Subcutaneous abdominal adipose tissue (tissue), 5 donors: ENCODE measurements around the gene GPX3.
A peak's percentile ranks its signal among the peaks of the same experiment; 100 is the strongest.

Experiments used
- H3K27ac ChIP-seq: one replicate; pipeline ENCODE4 v1.7.0; 2013; ENCODE audit warnings: low read depth, mild to moderate bottlenecking, inconsistent platforms, low read length, moderate library complexity
- H3K27me3 ChIP-seq, 5 donors: one replicate each; pipeline ENCODE4 v1.7.0; 2013; ENCODE audit warnings: low read length in 5 of 5, inconsistent platforms in 1 of 5; ENCODE audit not compliant: control insufficient read depth in 5 of 5, insufficient read depth in 4 of 5
- H3K36me3 ChIP-seq, 5 donors: one replicate each; pipeline ENCODE4 v1.7.0; 2013; ENCODE audit warnings: low read length in 5 of 5; ENCODE audit not compliant: control insufficient read depth in 5 of 5, insufficient read depth in 5 of 5
- H3K4me1 ChIP-seq, 5 donors: one replicate each; pipeline ENCODE4 v1.7.0; 2013; ENCODE audit warnings: low read length in 5 of 5, mild to moderate bottlenecking in 3 of 5, moderate library complexity in 1 of 5; ENCODE audit not compliant: control insufficient read depth in 5 of 5, insufficient read depth in 5 of 5
- H3K4me3 ChIP-seq, 5 donors: one replicate each; pipeline ENCODE4 v1.7.0; 2013; ENCODE audit warnings: low read length in 5 of 5, low read depth in 1 of 5
- H3K9ac ChIP-seq, 5 donors: one replicate each; pipeline ENCODE4 v1.7.0; 2013; ENCODE audit warnings: low read length in 5 of 5, mild to moderate bottlenecking in 4 of 5, moderate library complexity in 3 of 5
- H3K9me3 ChIP-seq, 5 donors: one replicate each; pipeline ENCODE4 v1.7.0; 2013; ENCODE audit warnings: low read length in 5 of 5; ENCODE audit not compliant: control insufficient read depth in 5 of 5
- donor health status: healthy.
- donor health status: healthy.
- donor health status: healthy.
- donor health status: healthy.
- donor health status: healthy.

GPX3 gene

DNA sequence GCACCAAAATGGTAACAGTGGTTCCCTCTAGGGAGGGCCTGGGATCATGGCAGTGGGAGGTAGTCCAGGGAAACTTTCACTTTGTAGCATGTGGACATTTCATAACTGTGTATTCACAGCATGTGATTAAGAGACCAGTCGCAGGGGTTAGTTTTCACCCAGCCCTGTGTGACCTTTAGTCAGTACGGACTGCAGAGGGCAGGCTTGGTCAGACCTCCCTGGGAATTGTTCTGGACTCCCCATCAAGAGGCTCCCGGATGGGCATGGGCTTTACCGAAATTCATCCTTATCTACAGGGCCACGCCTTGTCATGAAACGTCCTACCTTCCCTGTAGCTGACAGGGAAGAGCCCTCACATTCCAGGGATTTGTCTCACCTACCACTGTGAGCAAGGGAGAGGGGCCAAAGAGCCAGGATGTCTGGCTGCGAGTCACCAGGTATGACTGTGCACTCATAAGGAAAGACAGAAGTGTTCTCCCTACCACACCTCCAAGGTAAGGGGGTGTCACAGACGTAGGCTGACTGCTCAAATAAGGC is 19.9 kb downstream of the GPX3 start:
- peaks cover 4 to 94% (median 74%) of the 10 kb centered on the region in 5 donors for H3K36me3 ChIP-seq
- peak overlapping the region; percentile 49 to 71 (median 57) for H3K9ac ChIP-seq
- no peaks in the 10 kb centered on the region for H3K9me3 ChIP-seq
- peaks cover 24 to 44% (median 40%) of the 10 kb centered on the region in 5 donors for H3K4me1 ChIP-seq
- no peak overlapping the region for H3K4me3 ChIP-seq
- peak overlapping the region; percentile 99 for H3K27ac ChIP-seq
- no peaks in the 10 kb centered on the region for H3K27me3 ChIP-seq

DNA sequence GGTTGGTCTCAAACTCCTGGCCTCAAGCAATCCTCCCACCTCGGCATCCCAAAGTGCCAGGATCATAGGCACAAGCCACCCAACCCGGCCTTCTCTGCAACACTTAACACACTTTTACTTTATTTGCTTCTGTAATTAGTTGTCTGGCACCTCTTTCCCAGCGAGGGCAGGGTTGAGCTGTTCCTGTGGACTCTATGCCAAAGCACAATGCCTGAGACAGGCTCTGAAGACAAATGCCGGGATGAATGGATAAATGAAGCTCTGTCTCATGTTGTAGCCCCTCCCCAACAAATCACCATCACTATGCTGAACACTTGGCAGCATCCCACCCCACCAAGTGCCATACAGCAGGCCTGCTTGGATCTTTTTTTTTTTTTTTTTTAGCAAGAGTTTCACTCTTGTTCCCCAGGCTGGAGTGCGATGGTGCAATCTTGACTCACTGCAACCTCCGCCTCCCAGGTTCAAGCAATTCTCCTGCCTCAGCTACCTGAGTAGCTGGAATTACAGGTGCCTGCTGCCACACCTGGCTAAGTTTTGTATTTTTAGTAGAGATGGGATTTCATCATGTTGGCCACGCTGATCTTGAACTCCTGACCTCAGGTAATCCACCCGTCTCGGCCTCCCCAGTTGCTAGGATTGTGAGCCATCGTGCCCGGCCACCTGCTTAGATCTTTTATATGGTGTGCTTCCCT is 21.3 kb downstream of the GPX3 start:
- H3K9me3 ChIP-seq: no peaks in the 10 kb centered on the region
- H3K36me3 ChIP-seq: peaks cover 6 to 89% (median 71%) of the 10 kb centered on the region in 5 donors
- no peak overlapping the region for H3K4me3 ChIP-seq
- H3K4me1 ChIP-seq: peaks cover 24 to 42% (median 40%) of the 10 kb centered on the region in 5 donors
- no peak overlapping the region for H3K9ac ChIP-seq
- no peaks in the 10 kb centered on the region for H3K27me3 ChIP-seq
- H3K27ac ChIP-seq: peak overlapping the region; percentile 99

DNA sequence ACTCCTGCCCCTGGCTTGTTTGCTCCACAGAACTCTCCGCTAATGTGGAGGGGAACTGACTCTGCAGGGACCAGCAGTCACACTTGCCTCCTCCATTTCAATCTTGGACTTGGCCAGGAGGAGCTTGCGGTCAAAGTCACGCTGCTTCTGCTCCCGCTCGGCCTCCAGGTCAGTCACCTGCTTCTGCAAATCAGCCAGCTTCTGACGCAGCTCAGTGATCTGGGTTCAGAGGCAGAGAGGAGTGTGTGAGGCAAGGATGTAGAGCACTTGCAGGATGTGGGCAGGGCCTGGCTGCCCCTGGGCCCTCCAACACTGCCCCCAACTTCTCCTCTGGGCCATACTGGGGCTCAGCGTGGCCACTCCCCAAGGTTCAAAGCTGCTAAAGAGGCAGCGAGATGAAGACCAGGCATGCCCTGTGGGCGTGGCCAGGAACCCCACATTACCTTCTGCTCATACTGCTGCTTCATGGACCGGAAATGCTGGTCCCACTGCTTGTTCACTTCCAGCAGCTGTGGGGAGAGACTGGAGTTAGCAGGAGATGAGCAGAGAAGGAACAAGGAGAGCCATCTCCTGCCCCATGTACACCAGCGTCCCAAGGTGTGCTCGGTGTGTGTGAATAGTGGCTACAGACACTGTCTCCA is 22.2 kb downstream of the GPX3 start:
- Histone ChIP-seq H3K27me3 (no peaks in the 10 kb centered on the region), H3K36me3 (peaks cover 14 to 92% (median 73%) of the 10 kb centered on the region in 5 donors), H3K4me1 (peaks cover 24 to 33% (median 33%) of the 10 kb centered on the region in 5 donors), H3K9me3 (no peaks in the 10 kb centered on the region), H3K27ac (no peak overlapping the region), H3K4me3 (no peak overlapping the region), H3K9ac (no peak overlapping the region)

DNA sequence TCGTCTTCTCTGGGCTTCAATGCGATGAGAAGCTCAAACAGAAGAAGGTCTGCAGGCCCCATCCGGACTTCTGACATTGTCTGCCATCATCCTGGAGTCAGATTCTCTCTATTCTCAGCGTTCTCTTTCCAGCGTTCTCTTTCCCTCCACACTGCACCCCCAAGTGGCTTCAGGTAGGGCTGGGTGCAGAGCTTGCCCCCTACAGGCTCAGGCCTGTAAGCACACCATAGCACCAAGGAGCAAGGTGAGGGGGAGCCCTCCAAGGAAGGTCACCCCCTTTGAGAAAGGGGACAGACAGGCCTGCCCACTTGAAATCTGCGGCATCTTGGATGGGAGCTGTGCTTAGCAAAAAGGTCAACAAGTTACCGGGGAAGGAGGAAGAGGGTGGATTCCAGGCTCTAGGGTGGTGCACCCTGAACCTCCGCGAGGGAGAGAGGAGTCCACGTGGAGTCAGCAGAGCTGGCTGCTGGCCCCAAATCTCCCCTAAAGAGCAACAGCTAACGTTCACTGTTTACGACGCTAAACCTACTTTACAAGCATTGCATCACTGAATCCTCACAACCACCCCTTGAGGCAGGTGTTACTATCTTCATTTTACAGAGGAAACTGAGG is 27.5 kb downstream of the GPX3 start:
- peaks cover 4 to 39% (median 32%) of the 10 kb centered on the region in 5 donors for H3K4me1 ChIP-seq
- H3K36me3 ChIP-seq: peaks cover 17 to 89% (median 65%) of the 10 kb centered on the region in 5 donors
- no peaks in the 10 kb centered on the region for H3K9me3 ChIP-seq
- no peak overlapping the region for H3K4me3 ChIP-seq
- H3K27me3 ChIP-seq: no peaks in the 10 kb centered on the region
- no peak overlapping the region for H3K9ac ChIP-seq
- H3K27ac ChIP-seq: peak overlapping the region; percentile 68

DNA sequence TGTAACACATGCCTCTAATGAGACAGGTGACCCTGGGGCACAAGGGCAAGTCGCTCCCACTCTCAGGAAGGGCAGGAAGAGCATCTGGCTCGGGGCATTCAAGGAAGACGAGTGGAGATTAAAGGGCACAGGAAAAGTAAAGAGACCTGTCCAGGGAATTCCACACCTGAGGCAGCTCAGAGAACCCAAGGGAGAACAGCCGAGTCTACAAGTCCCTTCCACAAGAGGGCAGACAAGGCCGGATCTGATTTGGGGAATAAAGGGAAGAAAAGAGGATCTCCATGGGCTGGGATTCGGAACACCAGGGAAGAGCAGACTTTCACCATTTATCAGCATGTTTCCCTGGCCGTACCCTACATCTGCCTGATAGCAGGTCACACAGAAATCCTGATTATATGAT is 28.1 kb downstream of the GPX3 start:
- Histone ChIP-seq H3K9me3 (no peaks in the 10 kb centered on the region), H3K27me3 (no peaks in the 10 kb centered on the region), H3K27ac (peak overlapping the region; percentile 68), H3K4me1 (peaks cover 4 to 39% (median 32%) of the 10 kb centered on the region in 5 donors), H3K9ac (peak overlapping the region in 2 of 5 donors; percentile 1 to 9), H3K4me3 (no peak overlapping the region), H3K36me3 (peaks cover 17 to 87% (median 66%) of the 10 kb centered on the region in 5 donors)

DNA sequence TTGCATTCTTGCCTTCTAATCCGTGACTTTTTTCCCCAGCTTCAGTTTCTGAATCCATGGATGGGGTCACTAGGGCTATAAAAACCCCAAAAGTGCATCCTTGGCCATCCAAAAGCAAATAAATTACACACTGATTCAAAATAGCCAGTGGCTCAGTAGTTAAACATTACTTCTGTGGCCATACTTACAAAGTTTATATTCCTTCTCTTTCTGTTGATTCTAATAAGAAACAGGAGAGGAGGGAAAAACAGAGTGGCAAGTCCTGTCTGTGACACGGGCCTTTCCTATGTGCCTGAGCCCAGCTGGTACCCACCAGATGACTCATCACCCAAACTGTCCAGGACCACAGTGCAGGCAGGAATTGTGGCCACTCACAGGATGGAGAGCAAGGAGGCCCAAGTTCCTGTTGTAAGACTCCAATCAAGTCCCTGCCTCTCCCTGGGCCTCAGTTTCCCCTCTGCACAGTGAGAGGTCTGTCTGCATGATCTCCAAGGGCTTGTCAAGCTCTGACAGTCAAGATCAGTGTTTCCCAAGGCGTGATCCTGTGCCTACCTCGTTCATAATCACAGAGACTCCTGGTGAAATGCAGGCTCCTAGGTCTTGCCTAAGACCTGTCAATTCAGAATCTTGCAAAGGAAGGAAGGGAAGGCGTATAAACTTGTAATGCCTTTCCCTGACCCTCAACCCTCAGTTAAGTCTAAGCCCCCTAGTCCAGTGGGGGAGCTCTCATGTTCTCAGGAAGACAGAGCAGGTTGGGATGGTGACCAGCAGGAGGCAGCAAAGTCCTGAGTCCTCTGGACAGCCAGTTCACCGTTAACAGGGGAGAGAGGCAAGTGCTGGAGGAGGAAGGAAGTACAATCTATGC is 30.9 kb downstream of the GPX3 start:
- H3K4me1 ChIP-seq: peaks cover 4 to 39% (median 34%) of the 10 kb centered on the region in 5 donors
- peaks cover 15 to 90% (median 73%) of the 10 kb centered on the region in 5 donors for H3K36me3 ChIP-seq
- H3K9ac ChIP-seq: no peak overlapping the region
- H3K27me3 ChIP-seq: no peaks in the 10 kb centered on the region
- H3K27ac ChIP-seq: peak overlapping the region; percentile 68
- H3K9me3 ChIP-seq: no peaks in the 10 kb centered on the region
- H3K4me3 ChIP-seq: no peak overlapping the region

DNA sequence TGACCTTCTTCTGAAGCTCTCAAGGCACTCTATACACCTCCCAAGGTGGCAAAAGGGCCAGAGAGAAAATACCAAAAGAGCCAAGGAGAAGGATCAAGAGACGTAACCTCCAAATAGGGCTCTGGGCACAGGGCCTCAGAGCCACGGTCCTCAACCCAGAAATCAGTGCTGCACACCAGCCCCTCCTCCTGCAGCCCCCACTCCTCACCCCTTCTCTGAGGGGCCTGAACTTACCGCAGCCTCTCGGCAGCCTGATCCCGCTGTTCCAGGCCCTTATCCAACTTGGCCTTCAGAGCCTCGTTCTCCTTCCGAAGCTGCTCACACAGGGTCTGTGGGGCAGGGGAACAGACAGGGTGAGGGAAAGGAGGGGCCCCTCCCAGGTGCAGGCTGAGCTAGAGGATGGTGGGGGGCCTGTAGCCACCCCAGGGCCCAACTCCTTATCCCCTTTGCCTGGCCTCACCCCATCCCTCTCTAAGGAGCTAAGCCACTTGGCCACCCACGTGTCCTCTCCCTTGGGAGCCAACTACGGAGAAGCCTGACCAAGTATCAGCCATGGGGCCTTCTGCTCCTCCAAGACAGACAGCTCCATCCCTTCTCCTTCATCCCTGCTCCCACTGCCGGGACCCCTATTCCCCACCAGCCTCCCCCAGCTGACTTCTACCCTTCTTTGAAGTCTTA is 31.7 kb downstream of the GPX3 start:
- H3K4me3 ChIP-seq: no peak overlapping the region
- no peaks in the 10 kb centered on the region for H3K27me3 ChIP-seq
- H3K36me3 ChIP-seq: peaks cover 7 to 93% (median 78%) of the 10 kb centered on the region in 5 donors
- H3K9me3 ChIP-seq: no peaks in the 10 kb centered on the region
- peaks cover 4 to 42% (median 35%) of the 10 kb centered on the region in 5 donors for H3K4me1 ChIP-seq
- H3K9ac ChIP-seq: peak overlapping the region in 2 of 5 donors; percentile 34 to 60
- peak overlapping the region; percentile 63 for H3K27ac ChIP-seq

DNA sequence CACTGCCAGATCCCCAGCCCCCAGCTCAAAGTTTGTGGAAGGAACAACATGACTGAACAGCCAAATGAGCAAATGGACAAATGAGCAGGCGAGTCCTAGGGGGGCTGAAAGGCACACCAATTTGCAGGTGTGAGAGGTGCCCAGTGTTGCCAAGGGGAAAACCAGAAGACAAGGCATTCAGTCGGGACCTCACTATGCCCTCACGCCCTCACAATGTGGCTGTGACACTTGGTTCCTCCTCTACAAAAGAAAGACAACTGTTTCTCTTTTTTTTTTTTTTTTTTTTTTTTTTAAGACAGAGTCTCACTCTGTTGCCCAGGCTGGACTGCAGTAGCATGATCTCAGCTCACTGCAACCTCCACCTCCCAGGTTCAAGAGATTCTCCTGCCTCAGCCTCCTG is 32.4 kb downstream of the GPX3 start:
- peaks cover 4 to 40% (median 33%) of the 10 kb centered on the region in 5 donors for H3K4me1 ChIP-seq
- no peaks in the 10 kb centered on the region for H3K27me3 ChIP-seq
- H3K27ac ChIP-seq: peak overlapping the region; percentile 63
- H3K9ac ChIP-seq: peak overlapping the region in 3 of 5 donors; percentile 23 to 42 (median 34)
- no peaks in the 10 kb centered on the region for H3K9me3 ChIP-seq
- H3K4me3 ChIP-seq: no peak overlapping the region
- H3K36me3 ChIP-seq: peaks cover 3 to 92% (median 78%) of the 10 kb centered on the region in 5 donors
